H9 (cell line): ENCODE measurements around the gene SFTPA2. TPM values are rescaled to one million over a fixed set of nuclear protein-coding genes. Genes with fewer than 3 reads are reported as not detected.
"Not testable (repeated sequence)": the region's sequence is repeated elsewhere in the genome, so short reads cannot be mapped to it uniquely, and the experiment has no call there.

ENCODE experiments used
- DNase-seq: peaks from one replicate; pipeline ENCODE4 v3.0.0-alpha.2; 2017
- H2AFZ ChIP-seq: one replicate; pipeline ENCODE4 v1.6.1; 2013; ENCODE audit warnings: mild to moderate bottlenecking, low read length, control low read depth, moderate library complexity
- H2AK5ac ChIP-seq: 2 replicates; pipeline ENCODE4 v1.6.1; 2013; ENCODE audit warnings: low read length, control low read depth, mixed read lengths; ENCODE audit not compliant: insufficient read length
- H2BK120ac ChIP-seq: one replicate; pipeline ENCODE4 v1.6.1; 2013; ENCODE audit warnings: low read depth, mild to moderate bottlenecking, low read length, control low read depth, inconsistent platforms; ENCODE audit not compliant: poor library complexity, severe bottlenecking
- H2BK12ac ChIP-seq: 2 replicates; pipeline ENCODE4 v1.6.1; 2013; ENCODE audit warnings: low read length, control low read depth, mixed read lengths, low read depth; ENCODE audit not compliant: insufficient read length
- H2BK15ac ChIP-seq: 2 replicates; pipeline ENCODE4 v1.6.1; 2013; ENCODE audit warnings: low read depth, low read length, control low read depth
- H2BK20ac ChIP-seq: one replicate; pipeline ENCODE4 v1.6.1; 2013; ENCODE audit warnings: low read depth, mild to moderate bottlenecking, low read length, control low read depth, inconsistent platforms; ENCODE audit not compliant: poor library complexity, severe bottlenecking
- H2BK5ac ChIP-seq: 2 replicates; pipeline ENCODE4 v1.6.1; 2013; ENCODE audit warnings: low read length, control low read depth, mixed read lengths; ENCODE audit not compliant: insufficient read length
- H3K14ac ChIP-seq: 2 replicates; pipeline ENCODE4 v1.6.1; 2013; ENCODE audit warnings: low read length, control low read depth; ENCODE audit not compliant: insufficient read depth
- H3K18ac ChIP-seq: 2 replicates; pipeline ENCODE4 v1.6.1; 2013; ENCODE audit warnings: low read depth, mild to moderate bottlenecking, mixed read lengths, low read length, control low read depth; ENCODE audit not compliant: insufficient read length
- H3K23ac ChIP-seq: 2 replicates; pipeline ENCODE4 v1.6.1; 2013; ENCODE audit warnings: low read length, control low read depth, mixed read lengths, low read depth; ENCODE audit not compliant: insufficient read length
- H3K23me2 ChIP-seq: 2 replicates; pipeline ENCODE4 v1.6.1; 2013; ENCODE audit warnings: low read depth, mild to moderate bottlenecking, mixed read lengths, low read length, control low read depth; ENCODE audit not compliant: insufficient read length, poor library complexity, severe bottlenecking
- H3K27ac ChIP-seq: 2 replicates; pipeline ENCODE4 v1.5.1; 2013; ENCODE audit warnings: low read length, control low read depth, mixed read lengths, low read depth; ENCODE audit not compliant: insufficient read length
- H3K27me3 ChIP-seq: 2 replicates; pipeline ENCODE4 v1.6.1; 2013; ENCODE audit warnings: low read length, control low read depth, inconsistent platforms; ENCODE audit not compliant: insufficient read depth
- H3K4ac ChIP-seq: 2 replicates; pipeline ENCODE4 v1.6.1; 2013; ENCODE audit warnings: low read depth, mild to moderate bottlenecking, control low read depth, inconsistent platforms, low read length, moderate library complexity
- H3K4me1 ChIP-seq: 2 replicates; pipeline ENCODE4 v1.6.1; 2013; ENCODE audit warnings: low read length, control low read depth, inconsistent platforms; ENCODE audit not compliant: insufficient read depth
- H3K4me2 ChIP-seq: 2 replicates; pipeline ENCODE4 v1.6.1; 2013; ENCODE audit warnings: low read length, control low read depth, mixed read lengths; ENCODE audit not compliant: insufficient read length, insufficient read depth
- H3K56ac ChIP-seq: 2 replicates; pipeline ENCODE4 v1.6.1; 2013; ENCODE audit warnings: low read depth, mild to moderate bottlenecking, mixed read lengths, low read length, control low read depth; ENCODE audit not compliant: insufficient read length
- H3K79me1 ChIP-seq: 2 replicates; pipeline ENCODE4 v1.6.1; 2013; ENCODE audit warnings: low read depth, mild to moderate bottlenecking, moderate library complexity, low read length, control low read depth, inconsistent platforms; ENCODE audit not compliant: insufficient read depth, poor library complexity, severe bottlenecking
- H3K79me2 ChIP-seq: 2 replicates; pipeline ENCODE4 v1.6.1; 2013; ENCODE audit warnings: low read length, control low read depth, inconsistent platforms; ENCODE audit not compliant: insufficient read depth
- H3K9ac ChIP-seq: 2 replicates; pipeline ENCODE4 v1.6.1; 2013; ENCODE audit warnings: low read length, control low read depth, mixed read lengths; ENCODE audit not compliant: insufficient read length; ENCODE audit errors: extremely low read depth
- H3K9me3 ChIP-seq: one replicate; pipeline ENCODE4 v1.6.1; 2013; ENCODE audit warnings: low read depth, low read length, inconsistent platforms; ENCODE audit not compliant: control insufficient read depth
- H3T11ph ChIP-seq: one replicate; pipeline ENCODE4 v1.6.1; 2013; ENCODE audit warnings: mild to moderate bottlenecking, low read length, control low read depth, inconsistent platforms
- H4K20me1 ChIP-seq: one replicate; pipeline ENCODE4 v1.6.1; 2013; ENCODE audit not compliant: control insufficient read depth, insufficient read length, insufficient read depth
- H4K5ac ChIP-seq: 2 replicates; pipeline ENCODE4 v1.6.1; 2013; ENCODE audit warnings: low read depth, mild to moderate bottlenecking, mixed read lengths, low read length, control low read depth; ENCODE audit not compliant: insufficient read length
- H4K8ac ChIP-seq: replicated peaks from 2 replicates; pipeline ENCODE4 v1.6.1; 2013; ENCODE audit warnings: low read length, control low read depth, mixed read lengths, low read depth; ENCODE audit not compliant: insufficient read length
- H4K91ac ChIP-seq: 2 replicates; pipeline ENCODE4 v1.6.1; 2013; ENCODE audit warnings: low read depth, mild to moderate bottlenecking, moderate library complexity, mixed read lengths, low read length, control low read depth; ENCODE audit not compliant: insufficient read length
- H3K27ac Mint-ChIP-seq, 3 experiments: 2 replicates in 2 of 3; 3 replicates in 1 of 3; pipeline ENCODE4 v1.8.0; 2020 to 2021; ENCODE audit warnings: mixed read lengths in 3 of 3, mild to moderate bottlenecking in 1 of 3, moderate library complexity in 1 of 3
- H3K27me3 Mint-ChIP-seq: 2 replicates; pipeline ENCODE4 v1.8.0; 2021; ENCODE audit warnings: low read depth, mild to moderate bottlenecking, moderate library complexity, mixed read lengths
- H3K36me3 Mint-ChIP-seq, 3 experiments: 2 replicates in 2 of 3; 3 replicates in 1 of 3; pipeline ENCODE4 v1.8.0; 2020 to 2021; ENCODE audit warnings: low read depth in 3 of 3, mixed read lengths in 3 of 3; ENCODE audit not compliant: insufficient read depth in 1 of 3
- H3K4me1 Mint-ChIP-seq, 2 experiments: 2 replicates each; pipeline ENCODE4 v1.8.0; 2020; ENCODE audit warnings: mixed read lengths in 2 of 2
- H3K4me3 Mint-ChIP-seq, 2 experiments: 2 replicates in 1 of 2; 3 replicates in 1 of 2; pipeline ENCODE4 v1.8.0; 2020 to 2021; ENCODE audit warnings: mild to moderate bottlenecking in 2 of 2, mixed read lengths in 2 of 2, moderate library complexity in 1 of 2
- H3K9me3 Mint-ChIP-seq, 2 experiments: 2 replicates in 1 of 2; 3 replicates in 1 of 2; pipeline ENCODE4 v1.8.0; 2020; ENCODE audit warnings: mild to moderate bottlenecking in 2 of 2, mixed read lengths in 2 of 2, moderate library complexity in 1 of 2
- WGBS: extraction: QIAGEN DNeasy Blood & Tissue Kit; methylation state at CpG from one replicate; pipeline ENCODE4 v1.1.7; 2013; ENCODE audit warnings: missing lambda C conversion rate, low lambda C conversion rate, mixed read lengths; ENCODE audit not compliant: insufficient read length; ENCODE audit errors: extremely low coverage; 5-methylcytosine and 5-hydroxymethylcytosine counted together
- total RNA-seq: library from RNA; stranded (reverse); gene quantifications from 2 replicates; pipeline ENCODE4 v1.2.1, GENCODE V29; 2021

The SFTPA2 gene
- total RNA-seq, 1 experiment from 2014 or later: not detected

- H4K20me1 ChIP-seq, H3K4me1 ChIP-seq, H3T11ph ChIP-seq, H4K8ac ChIP-seq, H3K27ac Mint-ChIP-seq, H2AFZ ChIP-seq, H3K14ac ChIP-seq, H2BK20ac ChIP-seq, H3K4me3 Mint-ChIP-seq, DNase-seq, H2BK120ac ChIP-seq, H2BK12ac ChIP-seq, H4K5ac ChIP-seq, H2AK5ac ChIP-seq, H3K56ac ChIP-seq, H3K79me2 ChIP-seq, H3K36me3 Mint-ChIP-seq, H3K4me2 ChIP-seq, H3K23ac ChIP-seq, H4K91ac ChIP-seq, H3K4ac ChIP-seq, H3K4me1 Mint-ChIP-seq, H3K79me1 ChIP-seq, H3K27ac ChIP-seq, H3K18ac ChIP-seq, H3K27me3 ChIP-seq, H2BK5ac ChIP-seq, H3K9me3 ChIP-seq, H3K23me2 ChIP-seq, H3K9me3 Mint-ChIP-seq, H3K9ac ChIP-seq, H2BK15ac ChIP-seq: not testable (repeated sequence)
- no CpG with 5 or more reads among the region's 5 CpGs for WGBS
- peaks cover 36% of the 10 kb centered on the region for H3K27me3 Mint-ChIP-seq
Measured at GRCh38 chr10:79509934-79510508, 50.2 kb downstream of the SFTPA2 start.

GRCh38 chr10:79509306-79509933, 50.8 kb downstream of the SFTPA2 start:
- H3K9me3 Mint-ChIP-seq, H3K4me1 Mint-ChIP-seq, H3K9ac ChIP-seq, H3K14ac ChIP-seq, H4K5ac ChIP-seq, H3K4me2 ChIP-seq, H4K8ac ChIP-seq, H3K79me1 ChIP-seq, H3T11ph ChIP-seq, H2AFZ ChIP-seq, H3K27ac ChIP-seq, H3K56ac ChIP-seq, H4K91ac ChIP-seq, H3K4ac ChIP-seq, H3K9me3 ChIP-seq, H2BK20ac ChIP-seq, H2BK12ac ChIP-seq, H3K27me3 ChIP-seq, H3K4me1 ChIP-seq, H2BK5ac ChIP-seq, H2BK15ac ChIP-seq, H3K18ac ChIP-seq, H4K20me1 ChIP-seq, H3K23ac ChIP-seq, H3K23me2 ChIP-seq, H3K36me3 Mint-ChIP-seq, DNase-seq, H3K27ac Mint-ChIP-seq, H2BK120ac ChIP-seq, H3K79me2 ChIP-seq, H3K4me3 Mint-ChIP-seq, H2AK5ac ChIP-seq: not testable (repeated sequence)
- peaks cover 34% of the 10 kb centered on the region for H3K27me3 Mint-ChIP-seq
- WGBS: no CpG with 5 or more reads among the region's 3 CpGs
